HEK293 (cell line): ENCODE data around the gene PEX7.

Source experiments
- GLI4 ChIP-seq: fragments of 450-650 bp; formaldehyde crosslinking; IDR thresholded peaks from 2 replicates; pipeline ENCODE4 v1.5.1; 2016; ENCODE audit warnings: missing biosample characterization, missing genetic modification characterization
- GLIS1 ChIP-seq: fragments of 450-650 bp; formaldehyde crosslinking; IDR thresholded peaks from 2 replicates; pipeline ENCODE4 v1.5.1; 2016; ENCODE audit warnings: missing biosample characterization, missing genetic modification characterization
- KLF8 ChIP-seq: fragments of 450-650 bp; formaldehyde crosslinking; IDR thresholded peaks from 2 replicates; pipeline ENCODE4 v1.5.1; 2016; ENCODE audit warnings: missing biosample characterization, missing genetic modification characterization
- OVOL3 ChIP-seq: fragments of 450-650 bp; formaldehyde crosslinking; IDR thresholded peaks from 2 replicates; pipeline ENCODE4 v1.5.1; 2016; ENCODE audit warnings: missing biosample characterization, missing genetic modification characterization
- PRDM6 ChIP-seq: fragments of 450-650 bp; formaldehyde crosslinking; IDR thresholded peaks from 2 replicates; pipeline ENCODE4 v1.5.1; 2017; ENCODE audit warnings: missing biosample characterization, missing genetic modification characterization
- RBAK ChIP-seq: fragments of 450-650 bp; formaldehyde crosslinking; IDR thresholded peaks from 2 replicates; pipeline ENCODE4 v1.5.1; 2016; ENCODE audit warnings: missing biosample characterization, missing genetic modification characterization
- SETDB1 ChIP-seq: IDR thresholded peaks from one replicate; pipeline ENCODE4 v1.6.1; 2017; ENCODE audit warnings: mild to moderate bottlenecking, low read length, moderate library complexity, mixed read lengths; ENCODE audit not compliant: insufficient read length
- ZBTB1 ChIP-seq: fragments of 450-650 bp; formaldehyde crosslinking; IDR thresholded peaks from 2 replicates; pipeline ENCODE4 v1.5.1; 2016; ENCODE audit warnings: missing biosample characterization, missing genetic modification characterization
- ZBTB17 ChIP-seq: fragments of 450-650 bp; formaldehyde crosslinking; IDR thresholded peaks from 2 replicates; pipeline ENCODE4 v1.5.1; 2016; ENCODE audit warnings: missing biosample characterization, missing genetic modification characterization
- ZBTB48 ChIP-seq: fragments of 450-650 bp; formaldehyde crosslinking; IDR thresholded peaks from 2 replicates; pipeline ENCODE4 v1.5.1; 2016; ENCODE audit warnings: missing biosample characterization, missing genetic modification characterization
- ZNF112 ChIP-seq: fragments of 450-650 bp; formaldehyde crosslinking; IDR thresholded peaks from 2 replicates; pipeline ENCODE4 v1.5.0; 2017; ENCODE audit warnings: missing biosample characterization, missing genetic modification characterization
- ZNF121 ChIP-seq: fragments of 450-650 bp; formaldehyde crosslinking; IDR thresholded peaks from 2 replicates; pipeline ENCODE4 v1.5.1; 2016; ENCODE audit warnings: missing biosample characterization, missing genetic modification characterization
- ZNF133 ChIP-seq: fragments of 450-650 bp; formaldehyde crosslinking; IDR thresholded peaks from 2 replicates; pipeline ENCODE4 v1.5.1; 2016; ENCODE audit warnings: missing biosample characterization, missing genetic modification characterization
- ZNF16 ChIP-seq: fragments of 450-650 bp; formaldehyde crosslinking; IDR thresholded peaks from 2 replicates; pipeline ENCODE4 v1.5.1; 2016; ENCODE audit warnings: low read depth, missing biosample characterization, missing genetic modification characterization
- ZNF169 ChIP-seq: fragments of 450-650 bp; formaldehyde crosslinking; IDR thresholded peaks from 2 replicates; pipeline ENCODE4 v1.5.1; 2016; ENCODE audit warnings: missing biosample characterization, missing genetic modification characterization
- ZNF23 ChIP-seq: fragments of 450-650 bp; formaldehyde crosslinking; IDR thresholded peaks from 2 replicates; pipeline ENCODE4 v1.5.1; 2016; ENCODE audit warnings: missing biosample characterization, missing genetic modification characterization, borderline replicate concordance
- ZNF24 ChIP-seq: fragments of 450-650 bp; formaldehyde crosslinking; IDR thresholded peaks from 2 replicates; pipeline ENCODE4 v1.5.1; 2016; ENCODE audit warnings: missing biosample characterization, missing genetic modification characterization
- ZNF274 ChIP-seq, 2 experiments: fragments of 200-500 bp in 1 of 2; fragments of 450-650 bp in 1 of 2; sonication (Bioruptor generic) in 1 of 2; formaldehyde crosslinking in 1 of 2; IDR thresholded peaks; 2 replicates each; pipeline versions ENCODE4 v1.5.1 to v1.6.1; 2014 to 2016; ENCODE audit warnings: borderline replicate concordance in 1 of 2, inconsistent platforms in 1 of 2, low read length in 1 of 2, missing biosample characterization in 1 of 2, missing genetic modification characterization in 1 of 2
- ZNF404 ChIP-seq: fragments of 450-650 bp; formaldehyde crosslinking; IDR thresholded peaks from 2 replicates; pipeline ENCODE4 v1.5.1; 2017; ENCODE audit warnings: missing biosample characterization, missing genetic modification characterization
- ZNF423 ChIP-seq: fragments of 450-650 bp; formaldehyde crosslinking; IDR thresholded peaks from 2 replicates; pipeline ENCODE4 v1.5.1; 2016; ENCODE audit warnings: missing biosample characterization, missing genetic modification characterization
- ZNF449 ChIP-seq: fragments of 450-650 bp; formaldehyde crosslinking; IDR thresholded peaks from 2 replicates; pipeline ENCODE4 v1.5.1; 2017; ENCODE audit warnings: missing biosample characterization, mild to moderate bottlenecking, missing genetic modification characterization, moderate library complexity
- ZNF473 ChIP-seq: fragments of 450-650 bp; formaldehyde crosslinking; IDR thresholded peaks from 2 replicates; pipeline ENCODE4 v1.5.1; 2017; ENCODE audit warnings: missing biosample characterization, missing genetic modification characterization
- ZNF560 ChIP-seq: fragments of 450-650 bp; formaldehyde crosslinking; IDR thresholded peaks from 2 replicates; pipeline ENCODE4 v1.5.1; 2017; ENCODE audit warnings: missing biosample characterization, missing genetic modification characterization, borderline replicate concordance
- ZNF596 ChIP-seq: fragments of 450-650 bp; IDR thresholded peaks from 2 replicates; pipeline ENCODE4 v1.5.0; 2018; ENCODE audit warnings: missing biosample characterization, mild to moderate bottlenecking, missing genetic modification characterization, moderate library complexity
- ZNF621 ChIP-seq: fragments of 450-650 bp; formaldehyde crosslinking; IDR thresholded peaks from 2 replicates; pipeline ENCODE4 v1.5.1; 2017; ENCODE audit warnings: missing biosample characterization, missing genetic modification characterization
- ZNF664 ChIP-seq: fragments of 450-650 bp; formaldehyde crosslinking; IDR thresholded peaks from 2 replicates; pipeline ENCODE4 v1.5.1; 2016; ENCODE audit warnings: missing biosample characterization, missing genetic modification characterization
- ZNF76 ChIP-seq: fragments of 450-650 bp; formaldehyde crosslinking; IDR thresholded peaks from 2 replicates; pipeline ENCODE4; 2016; ENCODE audit warnings: low read depth, missing biosample characterization, missing genetic modification characterization, borderline replicate concordance
- ZNF791 ChIP-seq: fragments of 450-650 bp; formaldehyde crosslinking; IDR thresholded peaks from 2 replicates; pipeline ENCODE4 v1.5.1; 2016; ENCODE audit warnings: missing biosample characterization, missing genetic modification characterization
- ZNF830 ChIP-seq: fragments of 450-650 bp; IDR thresholded peaks from 2 replicates; pipeline ENCODE4 v1.5.0; 2018; ENCODE audit warnings: missing biosample characterization, missing genetic modification characterization, low read depth, mild to moderate bottlenecking, moderate library complexity
- ZSCAN23 ChIP-seq: fragments of 450-650 bp; formaldehyde crosslinking; IDR thresholded peaks from 2 replicates; pipeline ENCODE4 v1.5.1; 2016; ENCODE audit warnings: missing biosample characterization, missing genetic modification characterization
- TF ChIP-seq, protein P1 (sequence below): fragments of 450-650 bp; formaldehyde crosslinking; IDR thresholded peaks from 2 replicates; pipeline ENCODE4 v1.5.1; 2016; ENCODE audit warnings: missing biosample characterization, missing genetic modification characterization
- TF ChIP-seq, protein P2 (sequence below): fragments of 450-650 bp; formaldehyde crosslinking; IDR thresholded peaks from 2 replicates; pipeline ENCODE4 v1.5.1; 2016; ENCODE audit warnings: missing biosample characterization, missing genetic modification characterization
- TF ChIP-seq, protein P3 (sequence below): fragments of 450-650 bp; formaldehyde crosslinking; IDR thresholded peaks from 2 replicates; pipeline ENCODE4 v1.5.1; 2017; ENCODE audit warnings: missing biosample characterization, missing genetic modification characterization

Gene PEX7

GRCh38 chr6:136791296-136792094 is 30.9 kb upstream of the PEX7 start (continued):
- TF ChIP-seq ZNF791 (tag by site-specific recombination) (no peak), KLF8 (tag by site-specific recombination) (peak; percentile 48), ZBTB1 (tag by site-specific recombination) (no peak), ZNF664 (no peak), ZNF23 (tag by site-specific recombination) (no peak), ZNF24 (0 out of 2 replicates have a peak, but pooled peaks have one; percentile 25), ZNF596 (tag by site-specific recombination) (no peak), PRDM6 (tag by site-specific recombination) (no peak), ZNF169 (tag by site-specific recombination) (no peak), ZNF560 (tag by site-specific recombination) (no peak), ZNF16 (tag by site-specific recombination) (no peak), GLI4 (tag by site-specific recombination) (no peak), ZNF404 (tag by site-specific recombination) (no peak), GLIS1 (tag by site-specific recombination) (no peak), ZBTB48 (tag by site-specific recombination) (0 out of 2 replicates have a peak, but pooled peaks have one; percentile 11), ZNF121 (tag by site-specific recombination) (no peak), ZNF133 (tag by site-specific recombination) (0 out of 2 replicates have a peak, but pooled peaks have one; percentile 8), ZBTB17 (peak; percentile 95), ZNF76 (tag by site-specific recombination) (peak; percentile 47; the same call in 1 of the 2 replicates), ZNF621 (tag by site-specific recombination) (no peak), ZNF830 (tag by site-specific recombination) (no peak), RBAK (tag by site-specific recombination) (no peak), OVOL3 (no peak), ZSCAN23 (no peak), ZNF449 (tag by site-specific recombination) (no peak), ZNF274 (IDR thresholded peaks at IDR 0.05; ENCODE audit: low read length) (no peak), ZNF274 (tag by site-specific recombination; IDR thresholded peaks at IDR 0.05; ENCODE audit: borderline replicate concordance) (no peak), ZNF423 (tag by site-specific recombination) (no peak), SETDB1 (no peak), ZNF473 (tag by site-specific recombination) (no peak), ZNF112 (no peak)
- TF ChIP-seq, protein P1, sequence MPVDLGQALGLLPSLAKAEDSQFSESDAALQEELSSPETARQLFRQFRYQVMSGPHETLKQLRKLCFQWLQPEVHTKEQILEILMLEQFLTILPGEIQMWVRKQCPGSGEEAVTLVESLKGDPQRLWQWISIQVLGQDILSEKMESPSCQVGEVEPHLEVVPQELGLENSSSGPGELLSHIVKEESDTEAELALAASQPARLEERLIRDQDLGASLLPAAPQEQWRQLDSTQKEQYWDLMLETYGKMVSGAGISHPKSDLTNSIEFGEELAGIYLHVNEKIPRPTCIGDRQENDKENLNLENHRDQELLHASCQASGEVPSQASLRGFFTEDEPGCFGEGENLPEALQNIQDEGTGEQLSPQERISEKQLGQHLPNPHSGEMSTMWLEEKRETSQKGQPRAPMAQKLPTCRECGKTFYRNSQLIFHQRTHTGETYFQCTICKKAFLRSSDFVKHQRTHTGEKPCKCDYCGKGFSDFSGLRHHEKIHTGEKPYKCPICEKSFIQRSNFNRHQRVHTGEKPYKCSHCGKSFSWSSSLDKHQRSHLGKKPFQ (tag by site-specific recombination), result no peak
- TF ChIP-seq, protein P2, sequence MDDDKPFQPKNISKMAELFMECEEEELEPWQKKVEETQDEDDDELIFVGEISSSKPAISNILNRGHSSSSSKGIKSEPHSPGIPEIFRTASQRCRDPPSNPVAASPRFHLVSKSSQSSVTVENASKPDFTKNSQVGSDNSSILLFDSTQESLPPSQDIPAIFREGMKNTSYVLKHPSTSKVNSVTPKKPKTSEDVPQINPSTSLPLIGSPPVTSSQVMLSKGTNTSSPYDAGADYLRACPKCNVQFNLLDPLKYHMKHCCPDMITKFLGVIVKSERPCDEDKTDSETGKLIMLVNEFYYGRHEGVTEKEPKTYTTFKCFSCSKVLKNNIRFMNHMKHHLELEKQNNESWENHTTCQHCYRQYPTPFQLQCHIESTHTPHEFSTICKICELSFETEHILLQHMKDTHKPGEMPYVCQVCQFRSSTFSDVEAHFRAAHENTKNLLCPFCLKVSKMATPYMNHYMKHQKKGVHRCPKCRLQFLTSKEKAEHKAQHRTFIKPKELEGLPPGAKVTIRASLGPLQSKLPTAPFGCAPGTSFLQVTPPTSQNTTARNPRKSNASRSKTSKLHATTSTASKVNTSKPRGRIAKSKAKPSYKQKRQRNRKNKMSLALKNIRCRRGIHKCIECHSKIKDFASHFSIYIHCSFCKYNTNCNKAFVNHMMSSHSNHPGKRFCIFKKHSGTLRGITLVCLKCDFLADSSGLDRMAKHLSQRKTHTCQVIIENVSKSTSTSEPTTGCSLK, result no peak
- TF ChIP-seq, protein P3, sequence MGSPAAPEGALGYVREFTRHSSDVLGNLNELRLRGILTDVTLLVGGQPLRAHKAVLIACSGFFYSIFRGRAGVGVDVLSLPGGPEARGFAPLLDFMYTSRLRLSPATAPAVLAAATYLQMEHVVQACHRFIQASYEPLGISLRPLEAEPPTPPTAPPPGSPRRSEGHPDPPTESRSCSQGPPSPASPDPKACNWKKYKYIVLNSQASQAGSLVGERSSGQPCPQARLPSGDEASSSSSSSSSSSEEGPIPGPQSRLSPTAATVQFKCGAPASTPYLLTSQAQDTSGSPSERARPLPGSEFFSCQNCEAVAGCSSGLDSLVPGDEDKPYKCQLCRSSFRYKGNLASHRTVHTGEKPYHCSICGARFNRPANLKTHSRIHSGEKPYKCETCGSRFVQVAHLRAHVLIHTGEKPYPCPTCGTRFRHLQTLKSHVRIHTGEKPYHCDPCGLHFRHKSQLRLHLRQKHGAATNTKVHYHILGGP, result no peak
